Measurements from ENCODE around the gene AGBL4. TPM values are rescaled to one million over a fixed set of nuclear protein-coding genes. Genes with fewer than 3 reads are reported as not detected.

AGBL4 gene
- total RNA-seq, 2 donors from 2014 or later: 0.40 to 5.5 TPM

DNA sequence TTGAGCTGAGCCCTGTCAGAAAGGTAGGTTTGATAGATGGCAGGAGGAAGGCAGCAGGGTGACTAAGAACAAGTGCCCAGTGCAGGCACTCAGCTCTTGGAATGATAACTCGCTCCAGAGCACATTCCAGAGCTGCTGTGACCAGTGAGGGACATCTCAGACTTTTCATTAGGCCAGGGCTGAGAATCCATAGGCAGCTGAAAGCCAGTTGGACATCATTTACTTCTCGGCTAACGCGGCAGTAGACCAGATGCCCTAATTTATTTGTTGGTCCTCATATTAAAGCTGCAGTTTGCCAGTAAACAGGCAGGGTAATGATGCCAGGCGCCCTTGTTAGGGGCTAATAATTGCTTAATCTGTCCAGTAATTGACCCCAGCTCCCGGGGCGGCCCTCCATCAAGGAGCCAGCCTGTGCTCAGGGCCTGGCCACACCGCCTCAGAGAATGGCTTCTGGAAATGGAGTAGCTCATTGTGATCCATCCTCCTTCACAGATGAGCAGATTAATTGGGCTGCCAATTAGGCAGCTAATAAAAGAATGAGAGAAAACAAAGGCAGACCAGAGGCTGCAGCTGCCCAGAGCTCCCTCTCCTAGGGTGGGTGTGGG lies 1369.0 kb downstream of the AGBL4 start:
- H3K9ac ChIP-seq (ENCODE audit: extremely low read depth, low read length, poor library complexity, severe bottlenecking): no peak overlapping the region
- H3K36me3 ChIP-seq (ENCODE audit: control insufficient read depth, insufficient read depth, low read length): no peaks in the 10 kb centered on the region
- H3K9me3 ChIP-seq (ENCODE audit: control insufficient read depth, low read length): no peaks in the 10 kb centered on the region
- no peak overlapping the region for H3K27ac ChIP-seq (ENCODE audit: low read depth, low read length)
- WGBS, 2 experiments (ENCODE audit: insufficient coverage in 1 of 2, insufficient read length in 1 of 2): 89 to 95% methylated on average over 5 to 8 of the region's 8 CpGs
- Mint-ChIP-seq H3K4me3 (no peak overlapping the region), H3K27me3 (ENCODE audit: insufficient read depth) (no peaks in the 10 kb centered on the region), H3K36me3 (ENCODE audit: low read depth) (no peaks in the 10 kb centered on the region), H3K4me1 (peaks cover 12% of the 10 kb centered on the region), H3K27ac (no peak overlapping the region), H3K9me3 (no peaks in the 10 kb centered on the region)
- H3K4me3 ChIP-seq (ENCODE audit: low read length): no peak overlapping the region
- DNase-seq: no peak
- H3K27me3 ChIP-seq (ENCODE audit: control insufficient read depth, insufficient read depth, low read length, poor library complexity, severe bottlenecking): no peaks in the 10 kb centered on the region
- peaks cover 3% of the 10 kb centered on the region for H3K4me1 ChIP-seq (ENCODE audit: control insufficient read depth, insufficient read depth, low read length)
- TF ChIP-seq, protein P1, sequence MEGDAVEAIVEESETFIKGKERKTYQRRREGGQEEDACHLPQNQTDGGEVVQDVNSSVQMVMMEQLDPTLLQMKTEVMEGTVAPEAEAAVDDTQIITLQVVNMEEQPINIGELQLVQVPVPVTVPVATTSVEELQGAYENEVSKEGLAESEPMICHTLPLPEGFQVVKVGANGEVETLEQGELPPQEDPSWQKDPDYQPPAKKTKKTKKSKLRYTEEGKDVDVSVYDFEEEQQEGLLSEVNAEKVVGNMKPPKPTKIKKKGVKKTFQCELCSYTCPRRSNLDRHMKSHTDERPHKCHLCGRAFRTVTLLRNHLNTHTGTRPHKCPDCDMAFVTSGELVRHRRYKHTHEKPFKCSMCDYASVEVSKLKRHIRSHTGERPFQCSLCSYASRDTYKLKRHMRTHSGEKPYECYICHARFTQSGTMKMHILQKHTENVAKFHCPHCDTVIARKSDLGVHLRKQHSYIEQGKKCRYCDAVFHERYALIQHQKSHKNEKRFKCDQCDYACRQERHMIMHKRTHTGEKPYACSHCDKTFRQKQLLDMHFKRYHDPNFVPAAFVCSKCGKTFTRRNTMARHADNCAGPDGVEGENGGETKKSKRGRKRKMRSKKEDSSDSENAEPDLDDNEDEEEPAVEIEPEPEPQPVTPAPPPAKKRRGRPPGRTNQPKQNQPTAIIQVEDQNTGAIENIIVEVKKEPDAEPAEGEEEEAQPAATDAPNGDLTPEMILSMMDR (conservative IDR thresholded peaks at IDR 0.05): no peak

DNA sequence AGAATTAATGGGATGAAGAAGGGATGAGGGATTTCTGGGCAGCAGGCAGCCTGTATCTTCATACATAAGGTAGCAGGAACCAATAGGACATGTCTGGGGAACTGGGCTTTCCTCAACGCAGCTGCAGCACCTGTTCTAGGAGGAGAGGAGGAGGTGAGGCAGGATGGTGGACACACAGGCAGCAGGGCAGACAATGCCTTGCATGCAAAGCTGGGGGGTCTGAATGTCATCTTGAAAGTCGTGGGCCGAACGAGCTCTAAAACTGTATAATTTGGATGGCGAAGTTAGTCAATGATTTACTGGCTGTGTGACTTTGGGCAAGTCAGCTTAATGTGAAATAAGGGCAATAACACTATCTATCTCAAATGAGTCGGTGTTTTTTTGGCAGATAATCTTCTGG lies 1371.4 kb downstream of the AGBL4 start:
- Mint-ChIP-seq H3K4me1 (peaks cover 12% of the 10 kb centered on the region), H3K9me3 (no peaks in the 10 kb centered on the region), H3K4me3 (no peak overlapping the region), H3K36me3 (ENCODE audit: low read depth) (no peaks in the 10 kb centered on the region), H3K27me3 (ENCODE audit: insufficient read depth) (no peaks in the 10 kb centered on the region), H3K27ac (no peak overlapping the region)
- peaks cover 3% of the 10 kb centered on the region for H3K4me1 ChIP-seq (ENCODE audit: control insufficient read depth, insufficient read depth, low read length)
- DNase-seq: no peak
- TF ChIP-seq, protein P1 (conservative IDR thresholded peaks at IDR 0.05): no peak
- no peak overlapping the region for H3K27ac ChIP-seq (ENCODE audit: low read depth, low read length)
- no peaks in the 10 kb centered on the region for H3K9me3 ChIP-seq (ENCODE audit: control insufficient read depth, low read length)
- H3K4me3 ChIP-seq (ENCODE audit: low read length): no peak overlapping the region
- H3K27me3 ChIP-seq (ENCODE audit: control insufficient read depth, insufficient read depth, low read length, poor library complexity, severe bottlenecking): no peaks in the 10 kb centered on the region
- 94 to 100% methylated on average over 4 to 6 of the region's 6 CpGs for WGBS, 2 experiments (ENCODE audit: insufficient coverage in 1 of 2, insufficient read length in 1 of 2)
- H3K36me3 ChIP-seq (ENCODE audit: control insufficient read depth, insufficient read depth, low read length): no peaks in the 10 kb centered on the region
- H3K9ac ChIP-seq (ENCODE audit: extremely low read depth, low read length, poor library complexity, severe bottlenecking): no peak overlapping the region

DNA sequence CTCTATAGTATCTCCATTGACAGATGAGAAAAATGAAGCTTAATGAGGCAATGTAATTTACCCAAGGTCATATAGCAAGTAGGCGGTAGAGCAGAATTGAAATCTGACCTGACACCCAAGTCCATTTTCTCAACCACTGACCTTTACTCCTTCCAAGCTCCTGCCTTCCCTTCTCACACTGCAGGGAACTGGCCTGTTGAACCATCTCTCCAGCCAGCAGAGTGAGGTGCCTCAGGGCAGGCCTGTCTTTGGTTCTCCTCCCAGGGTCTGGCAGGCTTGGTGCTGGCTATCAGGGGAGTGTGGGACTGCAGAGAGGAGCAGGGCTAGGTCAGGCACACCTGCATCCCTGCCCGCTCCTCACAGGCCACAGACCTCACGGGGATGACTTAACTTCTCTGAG lies 1373.9 kb downstream of the AGBL4 start:
- no peaks in the 10 kb centered on the region for H3K36me3 Mint-ChIP-seq (ENCODE audit: low read depth)
- Histone ChIP-seq H3K4me3 (ENCODE audit: low read length) (no peak overlapping the region), H3K27ac (ENCODE audit: low read depth, low read length) (no peak overlapping the region), H3K27me3 (ENCODE audit: control insufficient read depth, insufficient read depth, low read length, poor library complexity, severe bottlenecking) (no peaks in the 10 kb centered on the region), H3K4me1 (ENCODE audit: control insufficient read depth, insufficient read depth, low read length) (peaks cover 3% of the 10 kb centered on the region), H3K9me3 (ENCODE audit: control insufficient read depth, low read length) (no peaks in the 10 kb centered on the region), H3K9ac (ENCODE audit: extremely low read depth, low read length, poor library complexity, severe bottlenecking) (no peak overlapping the region), H3K36me3 (ENCODE audit: control insufficient read depth, insufficient read depth, low read length) (no peaks in the 10 kb centered on the region)
- TF ChIP-seq, protein P1 (conservative IDR thresholded peaks at IDR 0.05): no peak
- H3K27me3 Mint-ChIP-seq (ENCODE audit: insufficient read depth): no peaks in the 10 kb centered on the region
- no peak for DNase-seq
- WGBS, 2 experiments (ENCODE audit: insufficient coverage in 1 of 2, insufficient read length in 1 of 2): 93 to 94% methylated on average over 3 of the region's 3 CpGs
- peaks cover 17% of the 10 kb centered on the region for H3K4me1 Mint-ChIP-seq
- H3K9me3 Mint-ChIP-seq: no peaks in the 10 kb centered on the region
- H3K27ac Mint-ChIP-seq: no peak overlapping the region
- no peak overlapping the region for H3K4me3 Mint-ChIP-seq
